Smooth muscle cell (in vitro differentiated cells): ENCODE data around the gene ZNF140. TPM values are rescaled to one million over a fixed set of nuclear protein-coding genes. Genes with fewer than 3 reads are reported as not detected.

Experiments
- DNase-seq: peaks from one replicate; lab custom pipeline; 2025; ENCODE audit not compliant: unreplicated experiment; lab: John Stamatoyannopoulos, UW
- H2AFZ ChIP-seq: fragments of 200-600 bp; sonication (generic); 2 replicates; pipeline ENCODE4 v1.6.0; 2016; ENCODE audit warnings: antibody characterized with exemption, low read depth, mild to moderate bottlenecking
- H3F3A ChIP-seq: fragments of 200-600 bp; sonication (generic); 2 replicates; pipeline ENCODE4 v1.6.0; 2017; ENCODE audit warnings: antibody characterized with exemption, low read depth
- H3K27ac ChIP-seq: fragments of 200-600 bp; sonication (generic); 2 replicates; pipeline ENCODE4 v1.5.1; 2016; ENCODE audit warnings: low read depth, mild to moderate bottlenecking
- H3K27me3 ChIP-seq: fragments of 200-600 bp; sonication (generic); 2 replicates; pipeline ENCODE4 v1.6.1; 2016; ENCODE audit warnings: low read depth, mild to moderate bottlenecking
- H3K36me3 ChIP-seq: fragments of 200-600 bp; sonication (generic); 2 replicates; pipeline ENCODE4 v1.5.1; 2016; ENCODE audit warnings: low read depth
- H3K4me1 ChIP-seq: fragments of 200-600 bp; sonication (generic); 2 replicates; pipeline ENCODE4 v1.5.1; 2016; ENCODE audit warnings: low read depth
- H3K4me2 ChIP-seq: fragments of 200-600 bp; sonication (generic); 2 replicates; pipeline ENCODE4 v1.6.0; 2016; ENCODE audit warnings: mild to moderate bottlenecking
- H3K4me3 ChIP-seq: fragments of 200-600 bp; sonication (generic); 2 replicates; pipeline ENCODE4 v1.5.1; 2016; ENCODE audit warnings: mild to moderate bottlenecking
- H3K79me2 ChIP-seq: fragments of 200-600 bp; sonication (generic); 2 replicates; pipeline ENCODE4 v1.6.0; 2016; ENCODE audit warnings: low read depth, mild to moderate bottlenecking
- H3K9ac ChIP-seq: fragments of 200-600 bp; sonication (generic); 2 replicates; pipeline ENCODE4 v1.6.0; 2016; ENCODE audit warnings: low read depth
- H3K9me3 ChIP-seq: fragments of 200-600 bp; sonication (generic); replicated peaks from 2 replicates; pipeline ENCODE4 v1.5.1; 2016; ENCODE audit warnings: low read depth
- H4K20me1 ChIP-seq: fragments of 200-600 bp; sonication (generic); 2 replicates; pipeline ENCODE4 v1.6.0; 2016; ENCODE audit warnings: low read depth
- WGBS: methylation state at CpG from one replicate; pipeline ENCODE4 v1.1.7; 2016; ENCODE audit warnings: low lambda C conversion rate; 5-methylcytosine and 5-hydroxymethylcytosine counted together
- polyA plus RNA-seq: library from polyadenylated mRNA; unstranded; fragments of >200 nt; fragmentation: Nextera tagmentation; extraction: Ambion mirVana; gene quantifications from 2 replicates; pipeline ENCODE4 v1.2.1, GENCODE V29; 2016
- total RNA-seq: library from RNA; depleted of rRNA; stranded (reverse); fragments of >200 nt; gene quantifications from 2 replicates; pipeline ENCODE4 v1.2.3, GENCODE V29; 2014
- TF ChIP-seq, protein P1 (sequence below): fragments of 200-600 bp; sonication (generic); IDR thresholded peaks from 2 replicates; pipeline ENCODE4 v1.5.1; 2017; ENCODE audit warnings: borderline replicate concordance, mild to moderate bottlenecking, antibody characterized with exemption; ENCODE audit not compliant: insufficient read depth, poor library complexity, severe bottlenecking

Gene ZNF140
- 24.5 and 30.9 TPM in 2 replicates for total RNA-seq
- polyA plus RNA-seq, result 13.8 and 20.9 TPM in 2 replicates

DNA sequence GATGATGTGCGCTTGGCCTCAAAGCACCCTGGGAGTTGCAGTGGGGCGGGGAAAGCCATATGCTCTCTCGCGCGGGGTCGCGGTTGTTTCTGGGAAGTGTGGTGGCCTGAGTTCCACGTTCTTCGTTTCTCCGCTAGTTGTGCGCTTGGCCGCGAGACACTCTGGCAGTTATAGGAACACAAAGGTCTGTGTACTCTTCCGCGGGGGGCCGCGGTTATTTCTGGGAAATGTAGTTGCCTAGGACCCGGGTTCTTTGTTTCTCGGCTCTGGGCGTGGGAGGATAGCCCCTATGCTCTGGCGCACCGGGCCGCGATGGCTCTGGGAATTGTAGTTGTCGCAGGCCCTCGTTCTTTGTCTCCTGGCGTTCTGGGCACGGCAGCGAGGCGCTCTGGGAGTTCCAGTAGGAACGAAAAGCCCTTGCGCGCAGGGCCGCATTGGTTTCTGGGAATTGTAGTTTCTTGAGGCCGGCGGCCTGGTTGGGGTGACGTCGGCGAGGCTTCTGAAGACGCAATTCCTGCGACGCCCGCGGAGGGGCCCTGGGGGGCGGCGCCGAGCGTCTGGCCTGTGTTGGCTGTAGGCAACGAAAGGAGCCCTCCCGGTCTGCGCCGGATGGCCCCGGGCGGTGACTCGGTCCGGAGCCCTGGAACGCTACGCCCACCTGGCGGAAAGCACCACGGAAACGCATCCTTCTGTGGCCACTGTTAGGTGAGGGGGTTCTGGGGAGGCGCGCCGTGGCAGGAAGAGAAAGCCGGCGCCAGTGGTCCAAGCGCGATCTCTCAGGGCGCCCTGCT, at the start of gene ZNF140:
Gene ZNF140, plus strand, starts transcription at position 556 of the 791 bp plus-strand sequence. CDS start 398 bp downstream, outside the sequence.
- Histone ChIP-seq H2AFZ (peak within 1 kb of the TSS; percentile 99), H3K79me2 (peaks cover 31% of the 10 kb centered on the region), H3K9ac (peak within 1 kb of the TSS; percentile 94), H3K27ac (peak within 1 kb of the TSS; percentile 97), H3F3A (no peaks in the 10 kb centered on the region), H3K4me1 (peaks cover 4% of the 10 kb centered on the region), H3K36me3 (peaks cover 40% of the 10 kb centered on the region), H4K20me1 (no peaks in the 10 kb centered on the region), H3K9me3 (peaks cover 49% of the 10 kb centered on the region), H3K4me2 (peak within 1 kb of the TSS; percentile 91), H3K27me3 (no peaks in the 10 kb centered on the region), H3K4me3 (peak within 1 kb of the TSS; percentile 86)
- TF ChIP-seq, protein P1, sequence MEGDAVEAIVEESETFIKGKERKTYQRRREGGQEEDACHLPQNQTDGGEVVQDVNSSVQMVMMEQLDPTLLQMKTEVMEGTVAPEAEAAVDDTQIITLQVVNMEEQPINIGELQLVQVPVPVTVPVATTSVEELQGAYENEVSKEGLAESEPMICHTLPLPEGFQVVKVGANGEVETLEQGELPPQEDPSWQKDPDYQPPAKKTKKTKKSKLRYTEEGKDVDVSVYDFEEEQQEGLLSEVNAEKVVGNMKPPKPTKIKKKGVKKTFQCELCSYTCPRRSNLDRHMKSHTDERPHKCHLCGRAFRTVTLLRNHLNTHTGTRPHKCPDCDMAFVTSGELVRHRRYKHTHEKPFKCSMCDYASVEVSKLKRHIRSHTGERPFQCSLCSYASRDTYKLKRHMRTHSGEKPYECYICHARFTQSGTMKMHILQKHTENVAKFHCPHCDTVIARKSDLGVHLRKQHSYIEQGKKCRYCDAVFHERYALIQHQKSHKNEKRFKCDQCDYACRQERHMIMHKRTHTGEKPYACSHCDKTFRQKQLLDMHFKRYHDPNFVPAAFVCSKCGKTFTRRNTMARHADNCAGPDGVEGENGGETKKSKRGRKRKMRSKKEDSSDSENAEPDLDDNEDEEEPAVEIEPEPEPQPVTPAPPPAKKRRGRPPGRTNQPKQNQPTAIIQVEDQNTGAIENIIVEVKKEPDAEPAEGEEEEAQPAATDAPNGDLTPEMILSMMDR, result peak; percentile 3
- under 1% methylated on average over 69 of the region's 69 CpGs for WGBS
- DNase-seq, result peak; percentile 97

DNA sequence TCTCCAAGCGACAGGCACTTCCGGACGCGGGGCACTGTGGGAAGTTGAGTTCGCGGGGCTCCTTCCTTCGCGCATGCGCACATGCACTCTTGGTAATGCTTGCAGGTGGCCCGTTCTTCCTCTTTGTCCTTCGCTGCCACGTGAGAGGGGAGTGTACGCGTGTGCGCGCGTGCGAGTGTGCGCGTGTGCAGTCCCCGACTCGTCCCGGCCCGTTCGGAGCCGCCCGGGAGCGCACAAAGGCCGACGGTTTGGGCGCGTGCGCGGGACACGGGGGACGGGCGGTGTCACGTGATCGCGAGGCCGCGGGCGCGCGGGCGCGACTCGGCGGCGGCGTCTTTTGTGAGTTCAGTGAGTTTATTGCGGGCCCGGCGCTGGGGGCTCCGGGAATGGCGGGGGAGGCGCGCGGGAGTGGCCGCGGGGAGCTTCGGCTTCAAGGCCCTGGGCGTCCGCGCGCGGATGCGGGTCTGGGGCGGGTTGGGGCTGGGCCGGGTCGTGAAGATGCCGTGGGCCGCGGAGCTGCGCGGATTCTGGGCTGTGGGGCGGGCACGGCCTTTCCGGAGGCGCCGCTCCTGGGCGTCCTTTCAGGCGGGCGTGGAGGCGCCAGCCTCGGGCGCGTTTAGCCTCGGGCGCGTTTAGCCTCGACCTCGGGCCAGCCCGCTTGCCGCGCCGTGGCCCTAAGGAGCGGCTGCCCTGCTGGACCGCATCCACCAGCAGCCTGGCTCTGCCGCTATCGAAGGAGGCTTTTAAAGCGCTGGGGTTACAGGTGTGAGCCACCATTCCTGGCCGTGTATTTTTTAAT, 43.3 kb upstream of the ZNF140 start, which contains the start of gene ZNF84:
Gene ZNF84, plus strand, starts transcription at position 303 of the 799 bp plus-strand sequence. CDS start 3,959 bp downstream, outside the sequence.
- peaks cover 7% of the 10 kb centered on the region for H3K4me1 ChIP-seq
- 1% methylated on average over 75 of the region's 103 CpGs for WGBS
- H3K9me3 ChIP-seq, result peaks cover 34% of the 10 kb centered on the region
- no peaks in the 10 kb centered on the region for H3F3A ChIP-seq
- peaks cover 46% of the 10 kb centered on the region for H3K79me2 ChIP-seq
- H3K4me3 ChIP-seq, result peak within 1 kb of the TSS; percentile 77
- H3K27me3 ChIP-seq, result no peaks in the 10 kb centered on the region
- peak; percentile 98 for DNase-seq
- peak within 1 kb of the TSS; percentile 80 for H3K27ac ChIP-seq
- no peaks in the 10 kb centered on the region for H4K20me1 ChIP-seq
- H3K36me3 ChIP-seq, result peaks cover 34% of the 10 kb centered on the region
- peak within 1 kb of the TSS; percentile 88 for H3K9ac ChIP-seq
- TF ChIP-seq, protein P1, result no peak
- peak within 1 kb of the TSS; percentile 85 for H2AFZ ChIP-seq
- peak within 1 kb of the TSS; percentile 93 for H3K4me2 ChIP-seq

- WGBS, result 65% methylated on average over 4 of the region's 4 CpGs
- Histone ChIP-seq H3K36me3 (peaks cover 42% of the 10 kb centered on the region), H3K4me2 (peak overlapping the region; percentile 93), H4K20me1 (no peaks in the 10 kb centered on the region), H3K27me3 (no peaks in the 10 kb centered on the region), H3K9ac (peak overlapping the region; percentile 88), H3K4me1 (peaks cover 7% of the 10 kb centered on the region), H3K79me2 (peaks cover 54% of the 10 kb centered on the region), H3F3A (no peaks in the 10 kb centered on the region), H2AFZ (no peak overlapping the region), H3K27ac (peak overlapping the region; percentile 80), H3K9me3 (peaks cover 42% of the 10 kb centered on the region), H3K4me3 (peak overlapping the region; percentile 77)
- TF ChIP-seq, protein P1, result no peak
- DNase-seq, result no peak
Measured at GRCh38 chr12:133038118-133038709, 42.5 kb upstream of the ZNF140 start.
